Right atrium auricular region (tissue), 2 donors: ENCODE data around the gene DPM1. TPM values are rescaled to one million over a fixed set of nuclear protein-coding genes. Genes with fewer than 3 reads are reported as not detected.

Source experiments
- DNase-seq: peaks from one replicate; pipeline ENCODE4 v3.0.0-alpha.2; 2019; ENCODE audit warnings: low spot score
- H3K27ac ChIP-seq, 2 donors: fragments of 200-600 bp; sonication (generic); 1 replicate in 1 of 2; 2 replicates in 1 of 2; pipeline ENCODE4 v1.5.1; 2016 to 2019
- H3K27me3 ChIP-seq, 2 donors: fragments of 200-600 bp; sonication (generic); one replicate each; pipeline versions ENCODE4 v1.5.1 to v1.6.0; 2017 to 2019
- H3K36me3 ChIP-seq: fragments of 200-600 bp; sonication (generic); one replicate; pipeline ENCODE4 v1.5.1; 2016
- H3K4me1 ChIP-seq, 2 donors: fragments of 200-600 bp; sonication (generic); one replicate each; pipeline versions ENCODE4 v1.5.1 to v1.6.0; 2017 to 2019
- H3K4me3 ChIP-seq, 2 donors: fragments of 200-600 bp; sonication (generic); 1 replicate in 1 of 2; 2 replicates in 1 of 2; pipeline ENCODE4 v1.5.1; 2017 to 2019; ENCODE audit warnings: mild to moderate bottlenecking in 1 of 2, moderate library complexity in 1 of 2
- H3K9me3 ChIP-seq, 2 donors: fragments of 200-600 bp; sonication (generic); one replicate each; pipeline ENCODE4 v1.5.1; 2019
- CTCF ChIP-seq, 2 donors: fragments of 200-600 bp; sonication (generic); IDR thresholded peaks; one replicate each; pipeline ENCODE4 v1.5.1; 2019; ENCODE audit warnings: antibody characterized with exemption in 2 of 2
- total RNA-seq, 2 donors: library from RNA; depleted of rRNA; stranded (reverse); fragments of >200 nt; gene quantifications; one replicate each; pipeline ENCODE4 v1.1.0, GENCODE V29; 2016

Gene DPM1
- total RNA-seq, 2 donors from 2014 or later = 35.0 to 78.1 TPM

DNA sequence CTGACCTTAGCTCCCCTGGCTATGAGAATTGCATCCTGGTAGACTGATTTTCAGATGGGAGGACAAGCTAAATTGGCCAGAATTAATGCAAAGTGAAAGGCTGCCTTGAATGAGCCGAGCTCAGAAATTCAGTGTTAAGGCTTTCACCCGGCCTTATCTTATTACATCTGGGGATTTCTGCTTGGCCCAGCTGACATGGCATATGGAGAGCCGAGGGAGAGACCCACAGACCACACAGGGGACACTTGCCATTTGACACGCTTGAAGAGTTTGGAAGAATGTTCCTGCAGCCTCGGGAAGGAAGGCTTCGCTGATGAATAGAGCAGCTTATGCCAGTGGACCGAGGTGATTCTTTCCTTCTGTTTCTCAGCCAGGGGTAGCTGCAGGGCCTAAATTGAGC lies 9.3 kb upstream of the DPM1 start:
- Histone ChIP-seq H3K4me3 (no peak overlapping the region), H3K27ac (no peak overlapping the region), H3K27me3 (no peaks in the 10 kb centered on the region), H3K4me1 (no peaks in the 10 kb centered on the region), H3K36me3 (no peaks in the 10 kb centered on the region), H3K9me3 (no peaks in the 10 kb centered on the region)
- no peak for DNase-seq
- no peak for TF ChIP-seq CTCF (IDR thresholded peaks at IDR 0.05)

DNA sequence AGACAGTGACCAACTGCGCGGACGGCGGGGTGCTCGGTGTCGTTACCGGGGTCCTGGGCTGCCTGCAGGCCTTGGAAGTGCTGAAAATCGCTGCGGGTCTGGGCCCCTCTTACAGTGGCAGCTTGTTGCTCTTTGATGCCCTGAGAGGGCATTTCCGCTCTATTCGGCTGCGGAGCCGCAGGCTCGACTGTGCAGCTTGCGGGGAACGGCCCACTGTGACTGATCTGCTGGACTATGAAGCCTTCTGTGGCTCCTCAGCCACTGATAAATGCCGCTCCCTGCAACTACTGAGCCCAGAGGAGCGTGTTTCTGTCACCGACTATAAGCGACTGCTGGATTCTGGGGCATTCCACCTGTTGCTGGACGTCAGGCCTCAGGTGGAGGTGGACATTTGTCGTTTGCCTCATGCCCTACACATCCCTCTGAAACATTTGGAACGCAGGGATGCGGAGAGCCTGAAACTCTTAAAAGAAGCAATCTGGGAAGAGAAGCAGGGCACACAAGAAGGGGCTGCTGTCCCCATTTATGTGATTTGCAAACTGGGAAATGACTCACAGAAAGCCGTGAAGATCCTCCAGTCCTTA lies 1.3 kb upstream of the DPM1 start:
- Histone ChIP-seq H3K4me1 (peaks cover 0 to 46% of the 10 kb centered on the region in 2 donors), H3K27ac (no peak overlapping the region)
- no peak for DNase-seq

GRCh38 chr20:50958615-50959542 lies 547 bp upstream of the DPM1 start, which contains the start of gene MOCS3:
TSS of gene MOCS3 (plus strand) at chr20:50958818. CDS start at chr20:50958843, 25 bp downstream.
- H3K36me3 ChIP-seq = peaks cover 10% of the 10 kb centered on the region
- peak within 1 kb of the TSS; percentile 96 to 99 for H3K4me3 ChIP-seq
- H3K9me3 ChIP-seq = no peaks in the 10 kb centered on the region
- no peak for TF ChIP-seq CTCF (IDR thresholded peaks at IDR 0.05)
- H3K27me3 ChIP-seq = no peaks in the 10 kb centered on the region
- H3K27ac ChIP-seq = peak within 1 kb of the TSS; percentile 89 to 91
- peaks cover 0 to 46% of the 10 kb centered on the region in 2 donors for H3K4me1 ChIP-seq
- peak; percentile 88 for DNase-seq

More for the DNA sequence above, 1.3 kb upstream of the DPM1 start:
- no peak for TF ChIP-seq CTCF (IDR thresholded peaks at IDR 0.05)
- peaks cover 2% of the 10 kb centered on the region for H3K36me3 ChIP-seq
- peak overlapping the region; percentile 96 to 99 for H3K4me3 ChIP-seq
- H3K27me3 ChIP-seq = no peaks in the 10 kb centered on the region
- H3K9me3 ChIP-seq = no peaks in the 10 kb centered on the region

GRCh38 chr20:50957276-50957675 lies 1.1 kb downstream of the DPM1 start:
- Histone ChIP-seq H3K27me3 (no peaks in the 10 kb centered on the region), H3K36me3 (peaks cover 16% of the 10 kb centered on the region), H3K9me3 (no peaks in the 10 kb centered on the region), H3K27ac (no peak overlapping the region), H3K4me3 (peak overlapping the region; percentile 96 to 99), H3K4me1 (peaks cover 0 to 46% of the 10 kb centered on the region in 2 donors)
- DNase-seq = no peak
- TF ChIP-seq CTCF (IDR thresholded peaks at IDR 0.05) = no peak

DNA sequence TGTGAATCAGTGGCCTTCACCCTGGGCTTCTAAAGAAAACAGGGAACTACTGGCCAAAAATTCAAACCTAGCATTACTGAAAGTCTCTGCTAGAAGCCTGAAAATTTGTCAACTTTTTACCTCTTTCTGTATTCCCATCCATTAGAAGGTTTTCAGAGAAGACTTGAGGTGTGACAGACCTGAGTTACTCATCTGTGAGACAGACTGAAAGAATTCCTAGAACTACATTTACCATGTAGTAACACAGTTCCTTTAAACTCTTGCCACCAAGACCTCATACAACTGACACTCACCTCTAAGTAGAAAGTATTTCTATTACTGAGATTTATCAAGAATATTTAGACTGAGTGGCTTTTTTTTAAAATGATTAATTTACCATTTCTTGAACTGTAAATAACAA lies 4.5 kb downstream of the DPM1 start:
- no peaks in the 10 kb centered on the region for H3K9me3 ChIP-seq
- no peaks in the 10 kb centered on the region for H3K27me3 ChIP-seq
- TF ChIP-seq CTCF (IDR thresholded peaks at IDR 0.05) = no peak
- H3K4me1 ChIP-seq = peaks cover 0 to 24% of the 10 kb centered on the region in 2 donors
- H3K36me3 ChIP-seq = peaks cover 40% of the 10 kb centered on the region
- DNase-seq = no peak
- H3K27ac ChIP-seq = no peak overlapping the region
- no peak overlapping the region for H3K4me3 ChIP-seq
